ENCODE data around the gene FAIM2.

DNA sequence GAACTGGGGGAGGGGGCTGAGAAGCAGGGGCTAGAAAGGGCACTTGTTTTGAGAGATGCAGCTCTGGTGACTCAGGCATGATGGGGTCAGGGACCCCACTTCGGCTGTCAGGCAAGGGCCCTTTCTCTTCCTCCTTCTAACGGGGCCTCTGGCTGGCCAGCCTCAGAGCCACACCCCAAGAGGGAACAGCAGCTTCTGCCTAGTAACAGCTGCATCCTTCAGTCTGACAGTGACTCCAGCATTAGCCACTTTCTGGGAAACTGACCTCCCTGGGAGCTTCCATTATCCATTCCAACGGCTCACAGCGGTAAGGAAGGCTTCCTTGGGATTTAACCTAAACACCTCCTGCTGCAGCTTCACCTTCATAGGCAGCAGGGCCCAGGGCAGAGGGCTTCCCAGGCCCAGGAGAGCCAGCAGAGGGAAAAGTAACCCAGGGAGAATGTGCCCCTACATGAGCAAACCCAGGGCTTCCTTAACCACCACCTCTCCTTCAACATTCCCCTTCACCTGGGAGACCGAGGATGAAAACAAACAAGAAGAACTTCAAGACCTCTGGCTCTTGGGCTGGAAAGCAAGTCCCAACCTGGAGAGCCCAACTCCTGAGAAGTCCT, 78.2 kb downstream of the FAIM2 start:
- TF ChIP-seq PAX5 (IDR thresholded peaks at IDR 0.05; ENCODE audit: borderline replicate concordance, low read depth, low read length) (no peak), HDAC6 (IDR thresholded peaks at IDR 0.05; ENCODE audit: unreplicated experiment) (no peak), SMC3 (IDR thresholded peaks at IDR 0.05; ENCODE audit: borderline replicate concordance, low read length) (no peak), EZH2 (IDR thresholded peaks at IDR 0.05; ENCODE audit: borderline replicate concordance, control insufficient read depth, low read depth, low read length) (no peak), CREB1 (IDR thresholded peaks at IDR 0.05; ENCODE audit: low read depth) (no peak)
- TF ChIP-seq, protein P1, sequence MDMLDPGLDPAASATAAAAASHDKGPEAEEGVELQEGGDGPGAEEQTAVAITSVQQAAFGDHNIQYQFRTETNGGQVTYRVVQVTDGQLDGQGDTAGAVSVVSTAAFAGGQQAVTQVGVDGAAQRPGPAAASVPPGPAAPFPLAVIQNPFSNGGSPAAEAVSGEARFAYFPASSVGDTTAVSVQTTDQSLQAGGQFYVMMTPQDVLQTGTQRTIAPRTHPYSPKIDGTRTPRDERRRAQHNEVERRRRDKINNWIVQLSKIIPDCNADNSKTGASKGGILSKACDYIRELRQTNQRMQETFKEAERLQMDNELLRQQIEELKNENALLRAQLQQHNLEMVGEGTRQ (IDR thresholded peaks at IDR 0.05; ENCODE audit: borderline replicate concordance, low read depth, low read length), result no peak

All from GM12878 (cell line).